GM18861 (cell line): Measurements from ENCODE around the gene KCNK3.

Experiments used
- ATAC-seq: cut with Tn5 transposase; IDR thresholded peaks from one replicate; pipeline ENCODE4 v1.9.1; 2021; ENCODE audit not compliant: unreplicated experiment

The KCNK3 gene

GRCh38 chr2:26778507-26778906, 86.0 kb downstream of the KCNK3 start:
- no peak for ATAC-seq

- ATAC-seq, result no peak
These were observed 87.8 kb downstream of the KCNK3 start for GRCh38 chr2:26780203-26780760.
